SH-SY5Y (cell line): Measurements from ENCODE around the gene RPL14.

ENCODE experiments used
- GATA2 ChIP-seq: IDR thresholded peaks from 2 replicates; pipeline ENCODE4 v1.6.1; 2011; ENCODE audit warnings: mild to moderate bottlenecking, low read depth, low read length
- GATA3 ChIP-seq: IDR thresholded peaks from 2 replicates; pipeline ENCODE4 v1.6.1; 2011; ENCODE audit warnings: low read depth, mild to moderate bottlenecking, low read length, moderate library complexity

Gene RPL14

GRCh38 chr3:40490916-40491315 is 33.8 kb downstream of the RPL14 start:
- no peak for TF ChIP-seq GATA3
- TF ChIP-seq GATA2: no peak

DNA sequence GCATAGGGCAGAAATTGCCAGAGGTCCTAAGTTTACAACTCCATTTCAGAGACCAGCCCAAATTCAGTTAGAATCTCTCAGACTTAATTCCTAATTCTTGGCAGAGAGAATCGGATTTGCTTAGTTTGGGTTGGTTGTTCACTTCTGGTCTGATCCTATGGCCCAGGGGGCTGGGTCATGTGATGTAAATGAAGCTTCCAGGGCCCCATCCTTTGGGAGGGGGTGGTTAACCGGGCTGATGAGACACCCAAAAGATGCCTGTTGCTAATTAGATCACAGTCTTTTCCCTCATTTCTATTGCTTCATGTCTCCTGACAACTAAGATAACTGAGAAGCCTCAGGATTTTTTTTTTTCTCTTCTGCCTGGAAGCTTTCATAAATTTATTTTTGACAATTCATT is 37.6 kb downstream of the RPL14 start:
- TF ChIP-seq GATA2: no peak
- TF ChIP-seq GATA3: no peak

DNA sequence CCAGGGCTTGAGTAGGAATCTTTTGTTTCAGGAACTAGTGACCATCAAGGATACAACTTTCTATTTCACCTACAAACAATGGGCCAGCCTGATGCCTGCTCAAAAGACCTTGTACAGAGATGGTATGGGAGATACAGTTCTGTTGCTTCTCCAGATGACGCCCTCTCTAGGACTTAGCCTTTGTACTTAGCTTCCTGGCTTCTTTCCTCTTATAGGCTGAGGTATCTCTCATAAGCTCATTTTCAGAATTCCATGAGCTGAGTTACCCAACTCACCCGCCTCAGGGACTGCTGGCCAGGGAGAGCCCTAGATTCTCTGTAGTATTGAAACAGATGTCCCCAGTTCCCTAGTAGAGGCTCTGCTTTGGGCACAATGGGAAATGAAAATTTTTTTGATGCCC is 40.1 kb downstream of the RPL14 start:
- TF ChIP-seq GATA3 (no peak), GATA2 (no peak)

GRCh38 chr3:40499952-40500351 is 42.8 kb downstream of the RPL14 start:
- TF ChIP-seq GATA3 (no peak), GATA2 (no peak)

GRCh38 chr3:40502034-40502433 is 44.9 kb downstream of the RPL14 start:
- TF ChIP-seq GATA2 (no peak), GATA3 (no peak)

GRCh38 chr3:40504636-40505430 is 47.7 kb downstream of the RPL14 start:
- TF ChIP-seq GATA3 (no peak), GATA2 (no peak)

DNA sequence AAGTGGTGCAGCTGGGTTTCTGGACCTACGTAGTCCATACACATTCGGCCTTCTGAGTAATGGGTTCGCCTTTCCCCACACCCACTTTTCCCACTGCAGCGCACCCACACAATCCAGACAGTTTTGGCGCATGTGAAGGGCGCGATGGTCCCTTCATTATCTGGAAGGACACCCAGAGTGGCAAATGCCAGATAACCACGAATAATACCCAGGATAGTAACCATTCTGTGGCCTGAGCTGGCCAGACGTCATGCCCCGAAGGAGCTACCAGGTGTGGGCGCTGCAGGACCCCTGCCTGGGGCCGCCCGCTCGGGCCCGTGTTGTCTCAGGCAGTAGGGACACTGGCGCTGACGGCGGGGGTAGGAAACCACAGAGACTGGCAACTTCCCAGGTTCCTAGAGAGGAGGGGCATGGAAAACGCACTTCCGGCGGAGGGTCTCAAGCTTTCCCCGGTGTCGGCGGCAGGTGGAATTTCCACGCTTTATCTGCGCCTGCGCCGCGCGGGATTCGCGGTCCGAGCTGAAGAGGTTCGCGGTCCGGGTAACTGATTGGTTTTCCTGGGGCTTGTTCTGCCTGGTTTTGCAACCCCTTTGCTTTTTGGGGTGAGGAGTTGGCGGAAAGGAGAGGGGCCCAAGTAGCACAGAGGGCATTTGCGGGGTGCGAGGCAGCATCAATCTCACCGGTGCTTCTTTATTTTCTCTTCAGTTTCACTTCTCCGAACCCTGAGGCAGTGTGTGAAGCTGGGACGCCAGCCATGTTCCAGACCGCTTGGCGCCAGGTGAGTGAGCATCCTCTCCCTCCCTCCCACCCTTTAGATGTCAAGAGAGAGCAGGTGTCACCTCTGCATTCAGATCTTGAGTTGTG is 48.7 kb downstream of the RPL14 start, which contains the start of gene ZNF620:
Gene ZNF620 (plus strand): TSS at position 441 of the 864 bp plus-strand sequence. CDS start 314 bp downstream, at position 755.
- TF ChIP-seq GATA2: no peak
- TF ChIP-seq GATA3: no peak

DNA sequence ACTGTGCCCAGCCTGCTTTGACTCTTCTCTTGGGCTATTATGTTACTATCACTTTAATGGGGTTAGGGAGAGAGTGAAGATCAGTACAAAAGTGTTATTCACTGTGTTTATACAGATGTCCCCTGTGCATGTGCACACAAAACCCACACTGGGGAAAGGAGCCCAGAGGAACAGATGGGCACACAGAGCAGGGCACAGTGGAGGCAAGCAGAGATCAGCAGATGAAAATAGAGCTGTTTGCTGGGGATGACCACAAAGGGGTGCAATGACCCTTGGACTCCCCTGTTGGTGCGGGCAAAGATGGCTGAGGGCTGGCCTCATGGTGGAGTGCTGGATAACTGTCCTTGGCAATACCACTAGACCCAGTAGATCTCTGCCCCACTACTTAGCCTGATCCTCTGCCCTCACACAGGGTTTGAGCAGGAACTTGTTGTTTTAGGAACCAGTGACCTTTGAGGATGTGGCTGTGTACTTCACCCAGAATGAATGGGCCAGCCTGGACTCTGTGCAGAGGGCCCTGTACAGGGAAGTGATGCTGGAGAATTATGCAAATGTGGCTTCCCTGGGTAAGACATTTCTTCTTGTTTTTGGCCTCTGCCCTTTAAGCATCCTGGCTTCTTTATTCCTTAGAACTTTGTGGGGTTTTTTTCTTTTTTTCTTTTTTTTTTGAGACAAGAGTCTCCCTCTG is 54.0 kb downstream of the RPL14 start:
- TF ChIP-seq GATA2 (no peak), GATA3 (no peak)

GRCh38 chr3:40516201-40516600 is 59.1 kb downstream of the RPL14 start:
- TF ChIP-seq GATA3 (no peak), GATA2 (no peak)

- TF ChIP-seq GATA3 (no peak), GATA2 (no peak)
These were observed 60.9 kb downstream of the RPL14 start for GRCh38 chr3:40518067-40518466.
